ENCODE data around the gene HNRNPM. TPM values are rescaled to one million over a fixed set of nuclear protein-coding genes. Genes with fewer than 3 reads are reported as not detected.
A peak's percentile ranks its signal among the peaks of the same experiment; 100 is the strongest.

HNRNPM gene, protein sequence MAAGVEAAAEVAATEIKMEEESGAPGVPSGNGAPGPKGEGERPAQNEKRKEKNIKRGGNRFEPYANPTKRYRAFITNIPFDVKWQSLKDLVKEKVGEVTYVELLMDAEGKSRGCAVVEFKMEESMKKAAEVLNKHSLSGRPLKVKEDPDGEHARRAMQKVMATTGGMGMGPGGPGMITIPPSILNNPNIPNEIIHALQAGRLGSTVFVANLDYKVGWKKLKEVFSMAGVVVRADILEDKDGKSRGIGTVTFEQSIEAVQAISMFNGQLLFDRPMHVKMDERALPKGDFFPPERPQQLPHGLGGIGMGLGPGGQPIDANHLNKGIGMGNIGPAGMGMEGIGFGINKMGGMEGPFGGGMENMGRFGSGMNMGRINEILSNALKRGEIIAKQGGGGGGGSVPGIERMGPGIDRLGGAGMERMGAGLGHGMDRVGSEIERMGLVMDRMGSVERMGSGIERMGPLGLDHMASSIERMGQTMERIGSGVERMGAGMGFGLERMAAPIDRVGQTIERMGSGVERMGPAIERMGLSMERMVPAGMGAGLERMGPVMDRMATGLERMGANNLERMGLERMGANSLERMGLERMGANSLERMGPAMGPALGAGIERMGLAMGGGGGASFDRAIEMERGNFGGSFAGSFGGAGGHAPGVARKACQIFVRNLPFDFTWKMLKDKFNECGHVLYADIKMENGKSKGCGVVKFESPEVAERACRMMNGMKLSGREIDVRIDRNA
- total RNA-seq, result 336 and 347 TPM in 2 replicates

DNA sequence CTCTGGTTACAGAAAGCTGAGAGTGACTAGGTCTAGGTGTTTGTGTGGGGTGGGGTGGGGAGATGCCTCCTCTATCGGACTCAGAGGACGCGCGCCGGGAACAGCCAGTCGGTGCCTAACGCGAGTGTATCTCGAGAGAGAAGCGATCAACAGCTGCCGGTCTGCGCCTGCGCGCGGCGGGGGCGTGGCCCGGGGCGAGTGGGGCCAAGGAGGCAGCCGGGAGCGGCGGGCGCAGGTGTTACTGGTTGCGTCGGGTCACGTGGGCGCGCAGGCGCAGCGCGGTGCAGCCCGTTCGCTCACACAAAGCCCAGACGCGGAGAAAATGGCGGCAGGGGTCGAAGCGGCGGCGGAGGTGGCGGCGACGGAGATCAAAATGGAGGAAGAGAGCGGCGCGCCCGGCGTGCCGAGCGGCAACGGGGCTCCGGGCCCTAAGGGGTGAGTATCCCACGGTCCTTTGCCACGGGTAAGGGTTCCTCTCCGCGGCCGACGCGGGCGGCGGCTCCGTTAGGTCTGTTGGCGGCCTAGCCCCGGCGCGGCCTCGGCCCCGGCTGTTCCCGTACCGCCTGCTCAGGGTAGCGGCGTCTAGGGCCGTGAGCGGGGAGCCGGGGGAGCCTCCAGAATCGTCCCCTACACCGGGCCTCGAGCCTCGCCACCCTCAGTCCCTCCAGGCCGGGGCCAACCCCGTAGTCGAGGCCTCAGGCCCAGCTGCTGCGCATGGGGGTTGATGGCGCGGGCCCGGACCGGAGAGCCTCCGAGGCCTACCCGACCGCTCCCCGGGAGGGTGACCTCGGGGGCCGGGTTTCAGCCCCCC is at the start of gene HNRNPM:
HNRNPM (plus strand) TSS at position 299 of the 811 bp plus-strand sequence; CDS start at position 323, 24 bp downstream.
- peaks cover 37% of the 10 kb centered on the region for H3K36me3 Mint-ChIP-seq (ENCODE audit: low read depth)
- H3K27ac Mint-ChIP-seq, result peak within 1 kb of the TSS; percentile 98
- DNase-seq (ENCODE audit: low spot score), result peak; percentile 100
- intact Hi-C loops (cut with micrococcal nuclease), result loop anchor here (2.0 to 5.0 kb wide), 3 partner anchors 54 to 393 kb away; partner anchors contain the start of genes CCL25 and RAB11B
- no peaks in the 10 kb centered on the region for H3K27me3 Mint-ChIP-seq (ENCODE audit: low read depth)
- H3K4me3 Mint-ChIP-seq (ENCODE audit: low read depth), result peak within 1 kb of the TSS; percentile 98
- H3K4me1 Mint-ChIP-seq (ENCODE audit: low read depth), result peaks cover 32% of the 10 kb centered on the region
- no peaks in the 10 kb centered on the region for H3K9me3 Mint-ChIP-seq

DNA sequence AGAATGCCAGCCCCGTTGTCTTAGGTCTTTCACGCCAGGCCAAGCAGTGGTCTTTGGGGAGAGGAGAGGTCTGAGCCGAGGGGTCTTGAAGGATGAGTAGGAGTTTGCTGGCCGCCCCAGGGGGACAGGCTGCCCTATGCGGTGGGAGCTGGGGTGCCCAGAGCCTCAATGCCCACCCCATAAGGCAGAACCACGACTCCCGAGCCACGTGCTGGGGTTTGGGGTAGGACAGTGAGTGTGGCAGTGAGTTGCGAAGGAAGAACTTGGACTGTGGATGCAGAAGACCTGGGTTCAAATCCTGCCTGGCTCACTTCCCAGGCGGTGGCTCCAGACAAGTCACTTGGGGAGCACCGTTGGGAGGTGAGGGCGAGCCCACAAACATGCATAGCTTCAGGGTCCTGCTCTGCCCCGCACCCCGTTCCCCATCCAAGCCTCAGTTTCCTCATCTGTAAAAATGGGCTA is 49.1 kb upstream of the HNRNPM start:
- Mint-ChIP-seq H3K4me1 (ENCODE audit: low read depth) (peaks cover 24% of the 10 kb centered on the region), H3K36me3 (ENCODE audit: low read depth) (peaks cover 10% of the 10 kb centered on the region), H3K4me3 (ENCODE audit: low read depth) (no peak overlapping the region)

GRCh38 chr19:8396185-8396562 is 48.6 kb upstream of the HNRNPM start:
- H3K36me3 Mint-ChIP-seq (ENCODE audit: low read depth), result peaks cover 10% of the 10 kb centered on the region
- no peaks in the 10 kb centered on the region for H3K27me3 Mint-ChIP-seq (ENCODE audit: low read depth)
- DNase-seq (ENCODE audit: low spot score), result no peak
- no peaks in the 10 kb centered on the region for H3K9me3 Mint-ChIP-seq
- H3K27ac Mint-ChIP-seq, result no peak overlapping the region
- peaks cover 19% of the 10 kb centered on the region for H3K4me1 Mint-ChIP-seq (ENCODE audit: low read depth)
- intact Hi-C loops (cut with micrococcal nuclease), result loop anchor here (1.0 kb wide), 1 partner anchor 42 kb away; no protein-coding TSS in a partner anchor
- H3K4me3 Mint-ChIP-seq (ENCODE audit: low read depth), result no peak overlapping the region

More for the DNA sequence above, 49.1 kb upstream of the HNRNPM start:
- DNase-seq (ENCODE audit: low spot score), result no peak
- Mint-ChIP-seq H3K27me3 (ENCODE audit: low read depth) (no peaks in the 10 kb centered on the region), H3K27ac (no peak overlapping the region), H3K9me3 (no peaks in the 10 kb centered on the region)
- intact Hi-C loops (cut with micrococcal nuclease), result loop anchor here (1.0 kb wide), 1 partner anchor 41 kb away; no protein-coding TSS in a partner anchor

DNA sequence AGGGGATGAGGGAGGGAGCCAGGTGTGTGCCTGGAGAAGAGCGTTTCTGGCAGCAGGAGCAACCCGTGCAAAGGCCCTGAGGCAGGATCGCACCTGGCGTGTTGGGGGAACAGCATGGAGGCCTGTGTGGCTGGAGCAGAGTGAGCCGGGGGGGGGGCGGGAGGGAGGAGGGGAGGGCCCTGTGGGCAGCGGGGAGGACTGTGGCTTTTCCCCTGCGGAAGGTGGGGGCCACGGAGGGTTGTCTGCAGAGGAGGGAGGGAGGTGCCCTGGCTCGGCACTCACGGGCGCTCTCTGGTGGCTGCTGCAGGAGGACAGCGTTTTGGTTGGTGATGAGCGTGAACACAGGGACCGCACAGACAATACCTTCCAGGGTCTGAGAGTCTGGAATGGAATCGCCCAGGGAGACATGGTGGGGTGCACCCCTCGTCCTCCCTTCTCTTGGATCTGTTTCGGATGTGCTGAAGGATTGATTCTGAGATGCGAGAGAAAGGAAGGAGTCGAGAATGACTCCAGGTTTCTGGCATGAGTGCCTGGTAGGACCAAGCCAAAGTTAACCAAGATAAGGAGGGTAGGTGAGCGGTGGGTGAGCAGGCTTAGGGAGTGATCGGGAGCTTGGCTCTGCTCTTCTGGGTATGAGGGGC is 48.1 kb upstream of the HNRNPM start:
- intact Hi-C loops (cut with micrococcal nuclease), result loop anchor here (1.0 kb wide), 1 partner anchor 42 kb away; no protein-coding TSS in a partner anchor
- Mint-ChIP-seq H3K4me3 (ENCODE audit: low read depth) (no peak overlapping the region), H3K27ac (peak overlapping the region; percentile 10), H3K4me1 (ENCODE audit: low read depth) (peaks cover 16% of the 10 kb centered on the region), H3K36me3 (ENCODE audit: low read depth) (peaks cover 11% of the 10 kb centered on the region), H3K27me3 (ENCODE audit: low read depth) (no peaks in the 10 kb centered on the region), H3K9me3 (no peaks in the 10 kb centered on the region)
- DNase-seq (ENCODE audit: low spot score), result peak; percentile 69

DNA sequence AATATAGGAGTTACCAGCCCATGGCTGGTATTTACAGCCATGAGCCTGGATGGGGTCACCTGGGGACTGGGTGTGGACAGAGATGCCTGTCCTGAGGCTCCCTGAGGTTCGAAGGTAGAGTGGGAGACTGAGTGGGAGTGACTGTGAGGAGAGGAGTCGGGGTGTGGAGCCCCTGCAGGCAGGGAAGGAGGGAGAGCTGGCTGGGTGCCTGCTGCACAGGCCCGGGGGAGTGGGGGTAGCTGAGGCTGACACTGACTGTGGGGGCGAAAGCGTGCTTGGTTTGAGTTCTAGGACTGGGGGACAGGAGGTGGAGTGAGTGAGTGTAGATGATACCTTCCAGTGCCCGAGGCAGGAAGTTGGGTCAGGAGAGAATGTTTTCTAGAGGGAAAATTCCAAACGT is 47.5 kb upstream of the HNRNPM start:
- intact Hi-C loops (cut with micrococcal nuclease), result no loop called here
- no peak for DNase-seq (ENCODE audit: low spot score)
- Mint-ChIP-seq H3K27me3 (ENCODE audit: low read depth) (no peaks in the 10 kb centered on the region), H3K36me3 (ENCODE audit: low read depth) (peaks cover 15% of the 10 kb centered on the region), H3K4me1 (ENCODE audit: low read depth) (peaks cover 11% of the 10 kb centered on the region), H3K4me3 (ENCODE audit: low read depth) (no peak overlapping the region), H3K27ac (no peak overlapping the region), H3K9me3 (no peaks in the 10 kb centered on the region)

DNA sequence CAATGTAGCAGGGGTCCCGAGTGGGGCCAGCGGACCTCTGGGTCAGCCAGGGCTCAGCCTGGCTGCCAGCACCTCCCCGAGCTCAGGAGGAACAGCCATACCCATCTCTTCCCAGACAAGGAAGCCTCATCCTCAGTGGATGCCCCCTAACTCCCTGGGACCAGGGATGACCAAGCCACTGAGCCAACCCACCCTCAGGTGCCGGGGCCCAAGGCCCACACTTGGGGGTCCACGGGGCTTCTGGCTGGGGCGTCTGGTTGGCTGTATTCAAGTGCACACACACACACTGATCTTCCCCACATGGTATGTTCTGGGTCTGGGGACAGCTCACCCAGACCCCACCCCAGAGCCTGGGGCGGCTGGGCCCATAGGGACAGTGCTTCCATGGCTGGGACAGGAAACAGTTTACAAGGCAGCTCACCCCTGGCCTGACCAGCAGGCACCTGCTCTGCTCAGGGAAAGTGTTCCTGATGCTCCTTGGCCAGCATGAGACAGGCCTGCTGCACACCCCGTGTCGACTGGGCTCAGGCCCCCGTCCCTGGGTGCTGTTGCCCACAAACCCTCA is 46.9 kb upstream of the HNRNPM start:
- Mint-ChIP-seq H3K36me3 (ENCODE audit: low read depth) (peaks cover 21% of the 10 kb centered on the region), H3K27me3 (ENCODE audit: low read depth) (no peaks in the 10 kb centered on the region), H3K4me3 (ENCODE audit: low read depth) (no peak overlapping the region), H3K27ac (no peak overlapping the region), H3K9me3 (no peaks in the 10 kb centered on the region), H3K4me1 (ENCODE audit: low read depth) (peaks cover 11% of the 10 kb centered on the region)
- intact Hi-C loops (cut with micrococcal nuclease), result no loop called here
- DNase-seq (ENCODE audit: low spot score), result no peak

- DNase-seq (ENCODE audit: low spot score), result no peak
- Mint-ChIP-seq H3K27ac (no peak overlapping the region), H3K9me3 (no peaks in the 10 kb centered on the region), H3K36me3 (ENCODE audit: low read depth) (peaks cover 22% of the 10 kb centered on the region), H3K4me1 (ENCODE audit: low read depth) (peaks cover 9% of the 10 kb centered on the region), H3K4me3 (ENCODE audit: low read depth) (no peak overlapping the region), H3K27me3 (ENCODE audit: low read depth) (no peaks in the 10 kb centered on the region)
- intact Hi-C loops (cut with micrococcal nuclease), result no loop called here
Observed at GRCh38 chr19:8398311-8398771, 46.4 kb upstream of the HNRNPM start.

DNA sequence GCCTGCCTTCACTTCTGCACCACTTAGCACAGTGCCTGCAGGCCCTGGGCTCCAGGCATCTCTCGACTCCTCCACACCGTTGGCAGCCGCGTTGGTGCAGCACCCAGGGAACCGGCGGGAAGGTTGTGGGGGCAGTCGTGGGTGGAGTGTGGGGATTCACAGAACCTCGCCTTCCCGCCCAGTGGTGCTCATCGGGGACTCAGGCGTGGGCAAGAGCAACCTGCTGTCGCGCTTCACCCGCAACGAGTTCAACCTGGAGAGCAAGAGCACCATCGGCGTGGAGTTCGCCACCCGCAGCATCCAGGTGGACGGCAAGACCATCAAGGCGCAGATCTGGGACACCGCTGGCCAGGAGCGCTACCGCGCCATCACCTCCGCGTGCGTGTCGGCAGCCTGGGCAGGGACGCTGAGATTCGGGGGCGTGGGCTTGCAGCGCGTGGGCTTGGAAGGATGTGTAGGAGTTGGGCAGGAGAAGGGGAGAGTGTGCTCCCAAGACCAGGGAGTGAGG is 45.0 kb upstream of the HNRNPM start:
- no peak for DNase-seq (ENCODE audit: low spot score)
- Mint-ChIP-seq H3K4me1 (ENCODE audit: low read depth) (peaks cover 9% of the 10 kb centered on the region), H3K27ac (no peak overlapping the region), H3K36me3 (ENCODE audit: low read depth) (peaks cover 25% of the 10 kb centered on the region), H3K9me3 (no peaks in the 10 kb centered on the region), H3K4me3 (ENCODE audit: low read depth) (no peak overlapping the region), H3K27me3 (ENCODE audit: low read depth) (no peaks in the 10 kb centered on the region)
- intact Hi-C loops (cut with micrococcal nuclease), result no loop called here

DNA sequence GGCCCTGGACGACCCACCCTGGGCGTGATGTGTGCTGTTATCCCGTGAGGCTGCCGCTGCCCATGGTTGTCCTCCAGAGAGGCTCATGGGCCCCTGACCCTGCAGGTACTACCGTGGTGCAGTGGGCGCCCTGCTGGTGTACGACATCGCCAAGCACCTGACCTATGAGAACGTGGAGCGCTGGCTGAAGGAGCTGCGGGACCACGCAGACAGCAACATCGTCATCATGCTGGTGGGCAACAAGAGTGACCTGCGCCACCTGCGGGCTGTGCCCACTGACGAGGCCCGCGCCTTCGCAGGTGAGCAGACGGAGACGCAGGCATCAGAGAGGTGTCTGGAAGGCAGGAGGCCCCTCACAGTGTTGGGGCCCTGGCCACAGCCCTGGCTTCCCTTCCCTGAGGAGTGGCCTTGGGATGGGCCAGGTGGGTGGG is 42.8 kb upstream of the HNRNPM start:
- no peak for DNase-seq (ENCODE audit: low spot score)
- Mint-ChIP-seq H3K36me3 (ENCODE audit: low read depth) (peaks cover 22% of the 10 kb centered on the region), H3K4me1 (ENCODE audit: low read depth) (no peaks in the 10 kb centered on the region), H3K4me3 (ENCODE audit: low read depth) (no peak overlapping the region), H3K27ac (no peak overlapping the region), H3K9me3 (no peaks in the 10 kb centered on the region), H3K27me3 (ENCODE audit: low read depth) (no peaks in the 10 kb centered on the region)
- intact Hi-C loops (cut with micrococcal nuclease), result no loop called here

DNA sequence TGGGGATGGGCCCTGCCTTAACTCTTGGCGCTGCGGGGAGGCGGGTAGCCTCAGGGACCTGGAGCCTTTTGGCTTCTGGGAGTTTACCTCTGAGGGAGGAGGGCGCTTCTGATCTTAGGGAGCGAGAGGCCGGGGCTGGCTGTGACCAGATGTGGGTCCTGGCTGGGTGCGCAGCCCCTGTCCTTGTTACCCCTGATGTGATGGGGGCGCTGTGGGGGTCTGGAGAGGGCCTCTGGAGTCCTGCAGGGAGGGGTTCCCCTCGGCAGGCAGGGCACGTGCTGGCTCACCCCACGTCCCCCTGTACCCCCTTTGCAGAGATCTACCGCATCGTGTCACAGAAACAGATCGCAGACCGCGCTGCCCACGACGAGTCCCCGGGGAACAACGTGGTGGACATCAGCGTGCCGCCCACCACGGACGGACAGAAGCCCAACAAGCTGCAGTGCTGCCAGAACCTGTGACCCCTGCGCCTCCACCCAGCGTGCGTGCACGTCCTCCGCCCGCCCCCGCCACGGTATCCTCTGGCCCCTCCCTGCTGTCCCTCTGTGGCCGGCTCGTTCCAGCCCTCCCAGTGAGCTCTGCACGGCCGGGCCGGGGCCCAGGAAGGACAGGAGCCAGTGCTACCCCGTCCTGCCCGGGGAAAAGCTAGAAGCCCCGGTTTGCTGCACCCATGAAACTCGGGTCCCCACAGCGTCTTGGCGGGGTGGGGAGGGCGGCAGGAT is 41.5 kb upstream of the HNRNPM start:
- Mint-ChIP-seq H3K27ac (no peak overlapping the region), H3K4me3 (ENCODE audit: low read depth) (no peak overlapping the region), H3K27me3 (ENCODE audit: low read depth) (no peaks in the 10 kb centered on the region), H3K36me3 (ENCODE audit: low read depth) (peaks cover 22% of the 10 kb centered on the region), H3K9me3 (no peaks in the 10 kb centered on the region), H3K4me1 (ENCODE audit: low read depth) (no peaks in the 10 kb centered on the region)
- DNase-seq (ENCODE audit: low spot score), result no peak
- intact Hi-C loops (cut with micrococcal nuclease), result no loop called here

DNA sequence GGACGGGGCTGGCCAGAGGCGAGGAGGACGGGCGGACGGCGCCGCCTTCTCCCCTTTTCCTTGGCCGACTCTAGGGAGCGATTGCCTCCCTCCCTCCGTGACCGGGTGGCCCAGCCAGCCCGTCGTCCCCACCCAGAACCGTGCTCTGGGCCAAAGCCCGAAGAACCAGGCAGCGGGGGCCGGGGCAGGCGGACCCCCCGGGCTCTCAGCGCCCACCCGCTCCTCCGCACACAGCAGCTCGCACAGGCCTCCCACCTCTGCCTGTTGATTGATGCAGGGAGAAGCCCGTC is 41.0 kb upstream of the HNRNPM start:
- Mint-ChIP-seq H3K27me3 (ENCODE audit: low read depth) (no peaks in the 10 kb centered on the region), H3K4me1 (ENCODE audit: low read depth) (no peaks in the 10 kb centered on the region), H3K27ac (no peak overlapping the region), H3K4me3 (ENCODE audit: low read depth) (no peak overlapping the region), H3K36me3 (ENCODE audit: low read depth) (peaks cover 22% of the 10 kb centered on the region), H3K9me3 (no peaks in the 10 kb centered on the region)
- no peak for DNase-seq (ENCODE audit: low spot score)
- intact Hi-C loops (cut with micrococcal nuclease), result no loop called here
